HT-29 (cell line): ENCODE measurements around the gene CSF3R. TPM values are rescaled to one million over a fixed set of nuclear protein-coding genes. Genes with fewer than 3 reads are reported as not detected.
A peak's percentile ranks its signal among the peaks of the same experiment; 100 is the strongest.
"Not testable (repeated sequence)": the region's sequence is repeated elsewhere in the genome, so short reads cannot be mapped to it uniquely, and the experiment has no call there.

ENCODE experiments used
- DNase-seq: peaks from one replicate; pipeline ENCODE4 v3.0.0-alpha.2; 2015; ENCODE audit warnings: low spot score
- total RNA-seq: library from RNA; depleted of rRNA; stranded (reverse); fragments of >200 nt; shearing (Covaris generic); gene quantifications from 2 replicates; pipeline ENCODE4 v1.2.3, GENCODE V29; 2014

The CSF3R gene
- total RNA-seq, 1 experiment from 2014 or later: not detected

DNA sequence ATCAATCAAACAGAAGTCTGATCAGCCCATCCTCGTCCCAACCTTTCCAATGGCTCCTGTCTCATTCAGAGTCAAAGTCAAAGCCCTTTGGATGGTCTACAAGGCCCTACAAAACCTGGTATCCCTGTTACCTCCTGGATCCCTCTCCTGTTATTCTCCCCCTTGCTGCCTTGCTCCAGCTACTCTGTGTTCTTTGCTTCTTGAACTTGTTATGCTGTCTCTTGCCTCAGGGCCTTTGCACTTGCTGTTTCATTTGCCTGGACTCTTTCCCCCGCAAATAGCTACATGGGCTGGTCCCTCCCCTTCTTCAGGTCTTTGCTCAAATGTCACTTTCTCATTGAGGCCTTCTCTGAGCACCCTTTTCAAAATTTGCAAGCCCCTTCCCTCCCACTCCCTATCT, 1.4 kb upstream of the CSF3R start:
- DNase-seq: no peak

DNA sequence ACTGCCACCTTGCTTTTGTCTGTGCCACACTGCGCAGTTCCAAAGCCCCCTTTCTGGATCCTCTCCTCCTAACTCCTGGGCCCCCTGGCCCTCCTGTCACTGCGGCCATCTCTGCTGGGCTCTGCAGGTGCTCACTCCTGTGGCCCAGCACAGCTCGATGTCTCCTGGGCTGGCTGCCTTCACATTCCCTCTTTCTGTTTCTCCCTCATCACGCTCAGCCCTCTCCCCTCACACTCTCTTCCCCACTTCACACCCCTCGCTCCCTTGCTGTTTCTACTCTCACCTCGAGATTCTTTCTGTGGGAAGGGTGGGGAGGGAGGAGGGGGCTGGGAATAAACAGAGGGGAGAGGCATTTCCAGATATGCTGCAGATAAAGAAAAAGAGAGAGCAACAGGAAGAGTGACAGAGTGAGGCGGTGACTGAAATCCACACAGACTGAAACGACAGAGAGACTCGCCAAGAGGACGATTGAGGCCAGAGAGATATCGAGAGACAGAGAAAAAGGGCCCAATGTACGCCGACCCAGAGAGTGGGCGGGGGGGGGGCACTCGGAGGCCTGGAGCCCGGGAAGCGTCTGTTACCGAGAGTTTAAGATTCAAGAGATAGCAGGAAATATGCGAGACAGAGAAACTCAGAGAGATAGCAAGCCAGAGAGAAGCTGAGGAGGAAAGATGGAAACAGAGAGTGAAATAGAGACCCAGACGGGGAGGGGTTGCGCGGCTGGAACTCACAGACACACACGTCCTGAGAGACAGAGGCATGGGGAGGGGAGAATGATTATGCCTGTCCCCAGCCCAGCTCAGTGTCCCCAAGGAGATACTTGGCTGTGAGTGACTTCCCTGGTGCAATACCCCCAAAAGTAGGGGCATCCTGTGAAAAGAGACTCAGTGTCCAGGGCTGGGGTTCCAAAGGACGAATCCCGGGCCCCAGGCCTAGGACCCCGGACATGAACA, 666 bp downstream of the CSF3R start:
- DNase-seq: no peak

DNA sequence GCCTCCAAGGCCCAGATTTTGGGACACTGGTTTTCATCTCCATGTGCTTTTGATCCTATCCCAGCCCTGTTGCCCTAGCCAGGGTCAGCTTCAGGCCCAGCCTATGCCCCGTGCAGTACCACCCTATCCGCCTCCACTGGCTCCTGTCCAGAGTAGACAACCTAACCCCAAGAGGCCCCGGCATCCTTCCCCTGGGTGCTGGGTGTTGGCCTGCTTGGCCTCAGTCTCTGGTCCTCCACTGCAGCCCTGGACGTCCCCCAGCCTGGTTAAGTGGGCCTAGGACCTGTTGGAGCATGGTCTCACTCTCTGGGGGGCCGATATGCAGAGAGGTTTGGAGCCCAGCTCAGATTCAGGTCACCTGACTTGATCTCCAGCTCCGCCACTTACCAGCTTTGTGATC, 1.6 kb downstream of the CSF3R start:
- no peak for DNase-seq

DNA sequence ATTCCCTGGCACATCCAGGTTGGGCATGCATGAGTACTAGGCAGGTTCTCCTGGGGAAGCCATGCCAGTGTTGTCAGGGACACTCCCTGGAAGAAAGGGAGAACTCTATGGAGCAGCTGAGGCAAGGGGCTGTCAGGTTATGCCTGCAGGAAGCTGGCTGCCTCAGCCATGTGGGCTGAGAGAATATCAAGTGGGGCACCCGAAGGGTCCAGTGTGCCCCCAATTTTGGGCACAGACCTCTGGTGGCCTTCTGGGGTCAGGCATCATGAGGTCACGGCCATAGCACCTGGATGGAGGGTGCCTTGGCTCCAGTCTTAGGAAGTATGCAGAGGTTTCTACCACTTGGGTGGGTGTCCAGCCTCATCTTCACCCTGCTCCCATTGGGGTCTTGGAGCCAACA, 2.6 kb downstream of the CSF3R start:
- no peak for DNase-seq

DNA sequence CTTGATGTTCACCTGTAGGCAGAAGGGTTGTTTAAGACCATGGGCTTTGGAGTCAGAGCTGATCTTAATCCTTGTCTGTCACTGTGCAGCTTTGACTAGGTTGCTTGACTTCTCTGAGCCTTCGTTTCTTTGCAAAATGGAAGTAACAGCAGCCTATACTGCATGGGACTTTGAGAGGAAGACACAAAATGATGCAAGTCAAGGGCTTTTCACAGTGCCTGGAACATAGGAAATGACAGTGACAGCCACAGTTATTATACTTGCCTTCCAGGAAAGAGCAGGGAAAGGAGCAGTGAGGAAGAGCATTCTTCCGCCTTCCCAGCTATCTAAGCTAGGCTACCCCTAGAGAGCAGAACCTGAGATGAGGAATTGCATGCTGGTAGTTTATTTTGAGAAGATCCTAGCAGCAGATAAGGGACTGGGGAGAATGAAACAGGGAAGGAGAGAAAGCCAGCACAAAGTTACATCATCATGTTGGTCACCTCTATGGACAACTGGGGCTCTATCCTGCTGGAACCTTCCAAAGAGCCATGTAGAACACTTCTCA, 3.1 kb downstream of the CSF3R start:
- DNase-seq: no peak

DNA sequence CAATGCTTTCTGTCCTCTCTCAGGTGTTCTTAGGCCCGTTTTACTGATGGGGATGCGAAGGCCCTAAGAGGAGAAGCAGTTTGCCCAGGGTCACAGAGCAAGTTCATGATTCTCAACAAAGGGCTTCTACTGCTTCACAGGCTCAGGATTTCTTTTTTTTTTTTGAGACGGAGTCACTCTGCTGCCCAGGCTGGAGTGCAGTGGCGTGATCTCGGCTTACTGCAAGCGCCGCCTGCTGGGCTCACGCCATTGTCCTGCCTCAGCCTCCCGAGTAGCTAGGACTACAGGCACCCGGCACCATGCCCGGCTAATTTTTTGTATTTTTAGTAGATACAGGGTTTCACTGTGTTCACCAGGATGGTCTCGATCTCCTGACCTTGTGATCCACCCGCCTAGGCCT, 5.1 kb downstream of the CSF3R start:
- not testable (repeated sequence) for DNase-seq

DNA sequence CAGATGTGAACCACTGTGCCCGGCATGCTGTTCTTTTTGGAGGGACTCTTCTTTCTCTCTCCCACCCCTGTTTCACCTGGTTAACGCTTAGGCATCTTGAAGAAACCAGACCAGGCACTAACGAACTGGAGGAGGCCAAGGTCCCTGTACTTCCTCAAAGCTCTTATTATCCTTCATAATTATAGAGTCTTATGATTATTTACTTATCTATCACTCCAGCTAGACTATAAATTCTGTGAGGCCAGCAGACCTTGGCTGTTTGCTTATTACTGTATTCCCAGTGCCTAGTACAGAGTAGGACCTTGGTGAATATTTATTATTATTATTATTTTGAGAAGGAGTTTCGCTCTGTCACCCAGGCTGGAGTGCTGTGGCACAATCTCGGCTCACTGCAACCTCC, 5.8 kb downstream of the CSF3R start:
- no peak for DNase-seq

DNA sequence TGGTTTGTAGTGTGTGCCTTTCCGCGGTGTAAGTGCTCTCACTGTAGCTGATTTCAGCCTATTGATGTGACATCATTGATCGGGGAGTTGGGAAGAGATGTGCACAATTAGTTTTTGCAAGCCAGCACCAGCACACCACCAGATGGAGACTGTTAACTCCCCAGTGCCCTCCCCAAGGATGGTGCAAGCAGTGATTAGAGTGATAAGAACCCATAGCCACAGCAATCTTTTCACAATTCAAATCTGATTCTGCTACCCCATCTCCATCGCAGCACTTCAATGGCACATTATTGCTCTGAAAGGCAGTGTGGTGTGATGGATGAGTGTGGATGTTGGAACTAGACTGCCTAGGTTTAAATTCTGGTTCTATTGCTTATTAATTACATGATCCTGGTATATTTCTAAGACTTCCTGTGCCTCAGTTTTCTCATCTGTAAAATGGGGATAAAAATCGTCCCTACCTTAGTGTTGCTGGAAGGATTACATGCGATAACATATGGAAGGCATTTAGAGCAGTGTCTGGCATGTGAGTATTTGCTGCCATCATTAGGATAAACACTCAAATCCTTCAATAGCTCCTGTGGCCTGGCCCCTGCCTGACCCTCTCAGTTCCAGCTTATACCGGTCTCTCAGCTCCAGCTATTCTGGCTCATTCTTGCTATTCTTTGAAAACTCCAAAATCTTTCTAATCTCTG, 6.7 kb downstream of the CSF3R start:
- no peak for DNase-seq

DNA sequence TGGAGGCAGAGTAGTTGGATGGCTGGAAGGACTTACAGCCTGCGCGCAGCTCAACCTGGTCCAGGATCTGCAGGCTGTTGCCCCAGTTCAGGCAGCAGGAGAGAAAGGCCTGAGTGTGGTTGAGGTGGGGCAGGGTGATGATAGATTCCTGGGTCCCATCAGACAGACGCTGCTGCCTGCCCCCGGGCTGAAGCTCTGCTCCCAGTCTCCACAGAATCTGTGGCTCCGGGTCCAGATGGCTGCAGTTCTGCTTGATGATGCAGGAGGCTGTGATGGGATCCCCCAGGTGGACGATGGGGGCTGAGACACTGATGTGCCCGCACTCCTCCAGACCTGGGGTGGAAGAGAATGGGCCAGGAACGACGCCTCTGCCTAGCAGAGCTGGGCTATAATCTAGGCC, 7.4 kb downstream of the CSF3R start:
- no peak for DNase-seq

DNA sequence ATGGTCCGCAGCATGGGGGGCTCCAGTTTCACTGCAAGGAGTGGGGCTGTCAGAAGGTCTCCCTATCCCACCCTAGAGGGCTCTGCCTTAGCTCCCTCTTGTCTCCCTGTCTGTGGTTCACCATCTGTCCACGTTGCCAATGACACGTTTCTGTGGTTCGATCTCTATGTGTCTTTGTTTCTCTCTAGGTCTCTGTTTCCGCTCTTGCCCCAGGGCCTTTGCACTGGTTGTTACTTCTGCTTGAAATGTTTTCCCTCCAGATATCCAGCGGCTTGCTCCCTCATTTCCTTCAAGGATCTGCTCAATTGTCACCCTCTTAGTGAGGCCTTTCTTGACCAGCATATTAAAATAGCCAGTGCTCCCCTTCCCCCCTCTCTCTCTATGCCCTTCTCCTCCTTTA, 10.1 kb downstream of the CSF3R start:
- DNase-seq: no peak

DNA sequence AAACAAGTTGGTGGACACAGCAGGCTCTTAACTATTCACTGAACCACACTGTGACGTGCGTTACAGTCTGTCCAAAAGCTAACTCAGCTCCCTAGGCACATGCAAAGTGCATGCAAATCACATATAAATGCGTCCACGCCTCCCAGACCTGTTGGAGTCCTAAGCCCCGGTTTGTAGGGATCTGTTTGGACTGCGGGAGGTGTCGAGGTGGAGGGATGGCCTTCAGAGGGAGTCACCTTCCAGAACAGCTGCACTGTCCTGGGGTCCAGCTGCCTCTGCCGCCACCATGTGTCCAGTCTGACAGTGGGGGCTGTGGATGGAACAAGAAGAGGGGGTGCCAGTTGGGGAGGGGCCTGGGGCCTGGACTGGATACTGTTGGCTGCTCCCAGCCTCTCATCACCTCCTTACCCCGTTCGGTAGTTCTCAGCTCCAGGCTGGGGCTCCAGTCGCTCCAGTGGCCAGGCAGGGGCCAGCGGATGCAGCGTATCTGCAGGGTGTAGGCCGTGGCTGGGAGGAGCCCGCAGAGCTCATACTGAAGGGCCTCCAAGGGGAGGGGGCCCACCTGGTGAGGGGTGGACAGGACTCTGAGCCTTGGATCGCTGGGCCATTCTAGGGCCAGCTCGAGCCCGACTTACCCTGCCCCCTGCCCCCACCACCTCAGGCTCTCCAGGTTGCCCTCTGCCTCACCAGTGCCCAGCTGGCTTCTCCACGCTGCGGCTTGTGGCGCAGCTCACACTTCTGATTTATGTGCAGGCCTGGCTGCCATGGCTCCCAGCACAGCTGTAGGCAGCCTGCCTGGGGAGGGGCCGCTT, 10.7 kb downstream of the CSF3R start:
- no peak for DNase-seq

DNA sequence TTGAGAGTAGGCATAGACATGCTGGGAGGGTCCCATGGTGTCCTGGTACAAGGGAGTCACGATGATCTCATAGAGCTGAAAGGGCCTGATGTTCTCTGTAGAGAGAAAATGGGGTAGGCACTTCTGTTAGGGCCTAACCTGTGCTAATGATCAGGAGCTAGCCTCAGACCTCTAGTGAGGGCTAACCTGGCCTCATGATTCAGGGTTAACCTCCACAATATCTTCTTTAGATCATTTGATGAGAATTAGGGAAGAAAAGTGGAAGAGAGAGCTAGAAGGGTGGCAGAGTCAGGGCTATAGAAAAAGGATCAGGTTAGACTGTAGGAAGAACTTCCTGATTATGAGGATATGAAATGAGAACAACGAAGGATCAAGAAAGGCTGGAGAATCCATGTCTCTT, 13.6 kb downstream of the CSF3R start:
- no peak for DNase-seq

DNA sequence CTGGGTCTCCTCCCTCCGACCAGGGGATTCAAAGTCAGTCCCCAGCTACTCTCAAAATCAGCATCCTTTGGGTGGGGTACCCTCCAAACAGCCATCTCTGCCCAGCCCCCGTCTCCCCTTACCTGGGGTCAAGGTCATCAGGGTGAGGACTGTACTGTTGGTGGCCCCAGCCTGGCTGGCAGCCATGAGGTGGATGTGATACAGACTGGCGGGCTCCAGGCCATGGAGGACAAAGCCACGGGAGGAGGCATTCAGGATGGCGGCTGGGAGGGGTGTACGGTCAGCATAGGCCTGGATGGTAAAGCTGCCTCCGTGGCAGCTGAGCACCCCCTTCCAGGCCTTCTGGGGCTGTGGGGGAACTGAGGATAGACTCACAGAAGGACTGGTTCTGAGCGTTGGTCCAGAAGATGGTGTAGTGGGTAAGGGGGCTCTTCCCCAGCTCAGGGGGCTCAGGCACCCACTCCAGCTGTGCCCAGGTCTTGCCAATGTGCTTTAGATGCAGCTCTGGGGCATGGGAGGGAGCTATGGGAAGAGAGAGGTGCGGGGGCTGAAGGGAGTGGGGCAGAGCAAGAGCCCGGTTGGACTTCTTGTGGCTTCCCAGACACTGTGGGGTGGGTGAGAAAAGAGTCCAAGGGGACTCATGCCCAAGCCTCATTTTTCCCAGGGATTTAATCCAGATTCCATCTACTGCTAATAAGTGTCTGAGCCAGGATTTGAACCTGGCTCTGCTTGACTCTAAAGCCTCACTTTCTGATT, 14.8 kb downstream of the CSF3R start:
- no peak for DNase-seq

DNA sequence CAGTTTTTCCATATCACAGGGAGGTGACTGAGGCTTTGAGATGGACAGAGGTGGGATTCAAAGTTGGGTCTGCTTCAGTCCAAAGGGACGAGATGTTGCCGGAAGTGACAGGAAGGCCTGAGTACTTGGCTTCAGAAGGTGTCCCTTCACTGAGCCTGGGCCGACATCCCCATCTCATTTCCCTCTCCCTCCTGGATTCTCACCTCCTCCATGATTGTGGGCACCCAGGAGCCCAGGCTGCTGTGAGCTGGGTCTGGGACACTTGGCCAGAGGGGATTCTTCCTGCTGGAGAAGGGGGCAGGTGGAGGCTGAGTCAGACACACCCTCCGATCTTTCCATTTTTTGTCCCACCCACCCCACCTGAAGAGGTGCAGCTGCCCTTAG, 15.7 kb downstream of the CSF3R start:
- no peak for DNase-seq

DNA sequence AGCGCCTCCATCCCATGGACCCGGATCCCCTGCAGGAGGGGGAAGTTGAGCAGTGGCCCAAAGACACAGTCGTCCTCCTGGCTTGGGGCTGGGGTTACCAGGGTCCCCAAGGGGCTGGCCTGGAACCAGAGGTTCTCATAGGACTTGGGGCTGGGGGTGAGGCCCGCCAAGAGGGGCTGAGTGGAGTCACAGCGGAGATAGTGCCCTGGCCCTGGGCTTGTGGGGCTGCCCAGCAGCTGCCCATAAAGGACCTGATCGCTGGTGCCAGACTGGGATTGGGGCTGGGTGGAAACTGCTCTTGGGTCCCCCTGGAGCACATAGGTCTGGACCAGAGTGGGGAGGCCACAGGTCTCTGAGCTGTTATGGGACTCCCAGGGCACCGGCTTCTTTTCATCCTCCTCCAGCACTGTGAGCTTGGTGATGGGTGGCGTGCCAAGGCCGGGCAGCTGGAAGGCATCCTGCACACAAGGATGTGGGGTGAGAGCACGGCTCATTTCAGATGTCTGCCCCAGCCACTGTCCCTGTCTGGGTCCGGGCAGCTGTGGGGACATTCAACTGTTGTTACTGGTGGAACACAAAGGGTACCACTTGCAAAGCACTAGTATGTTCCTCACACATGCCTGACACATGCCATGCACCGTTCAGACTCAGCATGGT, 16.2 kb downstream of the CSF3R start:
- DNase-seq: no peak

DNA sequence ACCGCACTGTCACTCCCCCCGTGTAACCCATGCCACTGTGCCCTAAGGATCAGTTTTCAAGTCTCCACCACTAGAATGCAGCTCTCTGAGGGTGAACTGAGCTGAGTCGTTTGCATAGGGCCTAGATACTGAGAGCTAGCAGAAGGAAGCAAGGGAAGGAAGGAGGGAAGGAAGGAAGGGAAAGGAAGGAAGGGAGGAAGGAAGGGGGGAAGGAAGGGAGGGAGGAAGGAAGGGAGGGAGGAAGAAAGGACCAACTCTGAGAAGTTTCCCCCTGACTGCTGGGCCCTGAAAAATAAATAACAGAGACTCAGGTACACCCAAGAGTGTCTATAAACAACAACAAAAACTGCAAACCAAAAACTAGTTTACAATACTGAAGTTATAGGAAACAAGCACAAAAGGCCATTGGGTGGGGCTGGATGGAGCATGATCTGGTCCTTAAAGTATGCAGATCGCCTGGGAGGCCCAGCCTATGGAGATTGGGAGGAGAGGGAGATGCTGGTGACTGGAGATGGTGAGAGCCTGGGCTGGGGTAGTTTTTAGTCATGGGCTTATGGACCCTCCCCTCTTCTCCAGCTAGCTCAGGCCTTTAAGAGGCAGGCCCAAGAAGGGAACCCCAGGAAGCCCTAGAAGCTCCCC, 16.9 kb downstream of the CSF3R start:
- no peak for DNase-seq

DNA sequence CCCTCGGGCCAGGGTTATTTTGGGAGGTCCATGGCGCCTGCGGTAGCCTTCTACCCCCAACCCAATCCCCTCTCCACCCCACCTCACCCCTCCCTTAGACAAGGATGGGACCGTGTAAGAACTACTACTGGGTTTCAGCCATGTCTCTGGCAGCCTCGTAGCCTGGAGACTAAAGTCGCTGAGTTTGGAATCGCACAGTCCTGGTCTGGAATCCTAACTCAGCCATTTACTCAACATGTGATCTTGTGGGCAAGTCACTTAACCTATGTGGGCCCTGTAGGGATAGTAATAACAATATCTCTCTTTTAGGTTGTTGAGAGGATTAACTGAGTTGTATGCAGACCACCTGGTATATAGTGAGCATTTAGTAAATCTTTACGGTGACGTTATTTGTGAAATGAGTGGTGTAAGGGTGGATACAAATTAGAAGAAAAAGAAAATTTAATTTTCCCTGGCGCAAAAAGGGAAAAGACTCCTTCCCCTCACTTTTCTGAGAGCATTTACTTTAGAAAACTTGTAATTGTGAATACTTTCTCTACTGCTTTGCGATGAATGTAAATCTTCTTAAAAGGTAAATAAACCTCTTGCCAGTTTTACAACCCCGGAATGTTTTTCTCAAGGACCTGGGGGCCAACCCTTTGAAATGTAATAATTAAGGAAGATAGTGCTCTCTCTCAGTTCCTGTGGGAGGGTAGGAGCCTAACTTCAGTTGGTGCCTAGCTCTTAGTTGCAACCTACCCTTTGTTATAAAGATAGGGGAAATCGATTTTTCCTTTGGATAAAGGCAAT, 17.9 kb downstream of the CSF3R start:
- DNase-seq: no peak

DNA sequence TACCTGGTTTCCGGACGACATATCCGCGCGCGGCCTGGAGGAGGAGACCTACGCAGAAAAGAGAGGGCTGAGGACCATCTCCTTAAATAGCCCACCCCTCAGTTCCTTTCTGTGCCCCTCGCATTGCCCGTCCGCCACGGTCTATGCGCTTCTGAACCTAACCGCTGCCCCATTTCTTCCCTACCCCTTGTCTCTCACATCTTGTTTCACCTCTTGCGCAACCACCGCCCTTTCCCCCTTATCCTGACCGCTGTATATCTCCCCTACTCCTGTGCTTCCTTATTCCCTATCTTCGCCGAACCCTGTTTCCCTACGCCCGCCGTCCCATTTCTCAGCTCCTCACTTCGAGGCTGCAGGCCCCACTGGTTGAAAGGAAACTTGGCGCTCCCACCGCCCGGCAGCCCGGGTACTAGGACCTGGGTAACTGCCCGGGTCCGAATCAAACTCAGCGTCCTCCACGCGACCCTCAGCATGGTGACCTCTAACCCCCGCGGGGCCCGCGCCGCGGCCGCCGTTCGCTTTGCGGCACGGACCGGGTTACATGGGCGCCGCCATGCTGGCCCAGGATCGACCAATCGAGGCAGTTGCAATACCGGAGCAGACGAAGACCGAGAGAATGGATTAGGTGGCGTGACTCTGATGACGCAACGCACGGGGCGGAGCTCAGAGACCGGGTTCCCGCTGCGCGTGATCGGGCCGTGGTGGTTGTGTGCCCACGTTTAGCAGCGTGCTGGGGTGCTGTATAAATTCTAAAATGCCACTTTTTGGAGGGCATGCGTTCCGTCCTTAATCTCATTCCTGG, 18.7 kb downstream of the CSF3R start, which contains the start of gene MRPS15:
Gene MRPS15, minus strand, starts transcription at position 582 of the 802 bp plus-strand sequence. Its CDS starts 109 bp downstream, at position 473.
- peak; percentile 97 for DNase-seq
